ENCODE measurements around the gene FKBP11.
"Not testable (repeated sequence)": the region's sequence is repeated elsewhere in the genome, so short reads cannot be mapped to it uniquely, and the experiment has no call there.

Gene FKBP11

DNA sequence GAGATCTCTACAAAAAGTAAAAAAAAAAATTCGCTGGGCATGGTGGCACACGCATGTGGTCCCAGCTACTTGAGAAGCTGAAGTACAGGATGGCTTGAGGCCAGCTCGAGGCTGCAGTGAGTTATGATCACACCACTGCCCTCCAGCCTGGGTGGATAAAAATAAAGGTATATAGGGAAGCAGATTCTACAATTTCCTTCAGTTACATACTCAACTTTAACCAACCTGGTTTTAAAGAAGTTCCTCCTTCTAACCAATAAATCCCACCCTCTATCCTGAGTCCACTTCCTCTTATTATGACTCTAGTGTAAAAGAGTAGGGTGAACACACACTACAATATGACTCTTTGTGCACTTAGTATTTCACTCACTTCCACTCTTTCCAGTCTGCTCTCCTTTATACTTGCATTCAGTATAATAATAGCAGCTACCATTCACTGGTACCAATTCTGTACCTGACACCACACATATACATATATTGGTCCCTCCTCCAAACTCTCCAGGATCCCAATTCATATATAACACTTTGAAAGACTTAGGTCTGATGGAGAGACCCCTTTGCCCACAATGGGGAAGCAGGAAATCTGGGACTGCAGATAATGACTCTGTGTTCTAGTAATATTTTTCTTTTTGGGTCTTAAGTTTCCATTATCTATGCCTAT is 29.7 kb upstream of the FKBP11 start:
- DNase-seq = no peak

DNA sequence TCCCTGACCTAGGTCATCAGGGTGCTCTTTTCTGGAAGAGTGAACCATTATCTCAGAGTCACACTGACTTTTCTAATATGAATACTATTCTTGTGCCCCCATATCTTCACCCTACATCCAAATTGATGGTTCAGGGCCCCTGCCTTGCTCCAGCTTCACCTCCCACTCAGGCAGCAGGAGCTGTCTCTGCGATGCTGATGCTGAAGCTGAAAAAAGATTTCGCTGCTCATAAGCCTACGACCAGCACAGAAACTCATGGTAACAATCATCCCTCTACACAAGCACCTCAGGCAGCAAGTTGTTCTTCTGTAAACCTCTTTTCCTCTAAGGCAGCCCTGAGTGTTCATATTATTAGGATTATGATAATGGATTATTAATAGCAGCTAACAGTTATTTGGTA is 28.8 kb upstream of the FKBP11 start:
- DNase-seq = no peak

DNA sequence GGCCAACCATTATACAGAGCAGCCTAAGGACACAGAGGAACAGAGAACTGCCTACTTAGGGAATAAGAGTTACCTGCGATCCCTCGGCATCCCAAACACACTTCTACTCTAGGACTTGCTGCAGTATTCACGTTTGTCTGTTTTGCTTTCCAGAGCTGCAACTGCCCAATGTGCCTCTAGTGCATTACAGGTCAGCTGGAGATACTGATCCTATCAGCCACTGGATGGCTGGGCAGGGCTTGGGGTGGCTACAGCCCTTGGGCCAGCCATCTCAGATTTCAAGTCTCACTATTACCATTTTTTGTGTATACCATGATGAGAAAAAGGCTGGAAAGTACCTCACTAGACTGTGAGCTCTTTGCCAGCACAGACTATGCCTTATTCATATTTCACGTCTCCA is 27.4 kb upstream of the FKBP11 start:
- DNase-seq = no peak

DNA sequence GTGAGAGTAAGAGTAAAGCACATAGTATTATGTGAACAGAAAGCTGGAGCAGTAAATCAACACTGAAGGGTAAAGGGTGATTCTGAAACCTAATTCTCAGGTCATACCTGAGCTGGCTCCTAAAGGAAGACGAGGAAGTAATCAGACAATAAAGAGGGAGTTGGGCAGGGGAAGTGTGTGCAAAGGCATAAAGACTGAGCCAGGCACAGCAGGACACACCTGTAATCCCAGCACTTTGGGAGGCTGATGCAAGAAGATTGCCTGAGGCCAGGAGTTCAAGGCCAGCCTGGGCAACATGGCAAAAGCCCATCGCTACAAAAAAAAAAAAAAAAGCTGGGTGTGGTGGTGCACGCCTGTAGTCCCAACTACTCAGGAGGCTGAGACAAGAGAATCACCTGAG is 22.4 kb upstream of the FKBP11 start:
- no peak for DNase-seq

DNA sequence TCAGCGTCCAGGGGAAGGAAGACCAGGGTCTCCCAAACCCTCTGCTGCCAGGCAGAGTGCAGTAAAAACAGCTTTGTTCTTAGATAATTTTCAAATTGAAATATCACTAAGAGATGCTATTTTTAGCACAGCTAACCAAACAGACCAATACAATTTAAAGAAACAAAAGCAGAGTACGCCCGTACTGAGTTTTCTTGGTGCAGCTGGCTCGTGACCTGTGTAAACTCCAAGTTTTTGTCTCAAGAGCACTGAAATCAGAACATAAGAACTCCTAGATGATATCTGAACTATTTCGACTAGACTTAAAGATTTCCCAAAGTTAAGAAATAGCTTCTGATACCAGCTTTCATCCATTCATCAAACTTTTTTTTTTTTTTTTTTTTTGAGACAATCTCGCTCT is 21.7 kb upstream of the FKBP11 start:
- no peak for DNase-seq

GRCh38 chr12:48946205-48946604 is 20.9 kb upstream of the FKBP11 start:
- no peak for DNase-seq

GRCh38 chr12:48943221-48943620 is 17.9 kb upstream of the FKBP11 start:
- DNase-seq = no peak

GRCh38 chr12:48940181-48940580 is 14.9 kb upstream of the FKBP11 start:
- DNase-seq = no peak

DNA sequence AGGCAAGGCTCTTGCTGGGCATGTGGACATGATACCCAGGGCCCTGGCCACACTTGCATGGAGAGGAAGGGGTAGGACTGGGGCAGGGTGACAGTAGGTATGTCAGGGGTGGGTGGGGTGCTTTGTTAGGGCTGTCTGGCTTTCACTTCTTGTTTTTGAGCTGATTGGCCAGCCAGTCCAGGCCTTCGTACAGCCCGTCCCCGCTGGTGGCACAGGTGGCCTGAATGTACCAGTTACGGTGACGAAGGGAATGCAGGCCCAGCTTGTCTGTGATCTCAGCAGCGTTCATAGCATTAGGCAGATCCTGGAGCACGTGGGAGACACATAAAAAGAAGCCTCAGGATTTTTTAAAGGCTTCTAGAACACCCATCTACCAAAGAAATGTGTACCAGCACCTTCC is 13.5 kb upstream of the FKBP11 start:
- DNase-seq = no peak

GRCh38 chr12:48937170-48937569 is 11.9 kb upstream of the FKBP11 start:
- no peak for DNase-seq

DNA sequence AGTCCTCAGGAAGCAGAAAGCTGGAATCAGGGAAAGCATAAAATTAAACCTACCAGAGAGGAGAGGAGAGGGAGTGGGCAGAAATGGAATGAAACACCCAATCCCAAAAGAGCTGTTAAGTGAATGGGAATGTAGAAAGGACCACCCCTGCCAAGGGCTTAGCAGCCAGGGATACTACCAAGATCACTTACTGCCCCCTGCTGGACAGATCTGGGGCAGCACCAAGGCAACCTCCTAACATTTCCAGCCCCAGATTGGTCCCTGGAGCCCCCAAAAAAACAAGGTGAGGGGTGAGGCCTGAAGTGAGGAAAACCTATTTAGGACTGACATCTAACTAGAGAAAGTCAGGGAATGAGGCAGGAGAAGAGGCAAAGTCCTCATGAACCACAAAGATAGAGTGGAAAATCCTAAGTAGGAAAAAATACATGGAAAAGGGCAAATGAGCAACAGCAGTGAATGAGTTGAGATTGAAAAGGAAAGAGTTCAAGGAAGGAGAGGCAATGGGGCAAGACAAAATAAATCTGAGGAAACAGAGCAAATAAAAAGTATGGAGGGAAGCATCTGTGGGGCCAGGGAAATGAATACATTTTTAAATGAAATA is 11.2 kb upstream of the FKBP11 start:
- peak; percentile 12 for DNase-seq

- no peak for DNase-seq
These were observed 9.0 kb upstream of the FKBP11 start for GRCh38 chr12:48934312-48934706.

DNA sequence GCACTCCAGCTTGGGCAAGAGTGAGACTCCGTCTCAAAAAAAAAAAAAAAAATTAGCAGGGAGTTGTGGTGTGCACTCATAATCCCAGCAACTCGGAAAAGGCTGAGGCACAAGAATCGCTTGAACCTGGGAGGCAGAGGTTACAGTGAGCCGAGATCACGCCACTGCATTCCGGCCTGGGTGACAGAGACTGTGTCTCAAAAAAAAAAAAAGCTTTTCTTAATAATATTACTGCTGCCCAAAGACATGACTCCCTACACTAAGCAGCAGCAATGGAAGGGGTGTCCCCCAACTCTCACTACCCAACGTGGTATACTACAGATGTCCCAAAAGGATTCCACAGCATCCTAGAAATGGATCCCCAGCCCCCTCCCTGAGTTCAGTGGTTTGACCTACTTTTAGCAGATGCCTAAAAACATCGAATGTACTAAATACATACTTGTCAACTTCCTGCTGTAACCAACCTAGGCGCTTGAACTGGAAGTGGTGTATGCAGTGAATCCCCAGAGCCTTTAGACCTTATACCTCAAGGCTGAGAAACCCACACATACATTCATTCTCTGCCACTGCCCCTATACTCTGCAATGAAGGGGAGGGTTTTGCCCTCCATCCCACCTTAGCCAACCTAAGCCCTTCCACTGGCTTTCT is 8.5 kb upstream of the FKBP11 start:
- DNase-seq = no peak

DNA sequence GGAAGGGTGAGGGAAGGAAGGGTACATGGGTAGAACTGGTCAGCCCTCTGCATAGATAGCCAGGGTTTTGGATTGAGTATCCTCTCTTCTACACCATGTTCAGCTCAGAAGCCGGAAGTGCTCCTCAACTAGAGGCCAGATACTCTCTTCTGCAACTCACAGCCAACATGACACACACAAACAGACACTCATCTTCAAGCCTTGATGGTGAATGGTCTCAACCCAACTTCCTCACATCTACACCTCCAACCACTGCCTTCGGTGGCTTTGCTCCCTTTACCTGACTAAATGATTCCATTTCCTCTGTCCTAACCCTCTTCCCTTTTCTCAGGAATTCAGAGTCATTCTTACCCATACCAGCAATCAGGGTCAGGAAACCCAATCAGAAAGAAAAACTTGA is 7.6 kb upstream of the FKBP11 start:
- DNase-seq = no peak

- DNase-seq = no peak
These were observed 5.2 kb upstream of the FKBP11 start for GRCh38 chr12:48930475-48930874.

- DNase-seq = no peak
These were observed 4.3 kb upstream of the FKBP11 start for GRCh38 chr12:48929551-48929950.

- DNase-seq = no peak
These were observed 2.0 kb upstream of the FKBP11 start for GRCh38 chr12:48927261-48927660.

DNA sequence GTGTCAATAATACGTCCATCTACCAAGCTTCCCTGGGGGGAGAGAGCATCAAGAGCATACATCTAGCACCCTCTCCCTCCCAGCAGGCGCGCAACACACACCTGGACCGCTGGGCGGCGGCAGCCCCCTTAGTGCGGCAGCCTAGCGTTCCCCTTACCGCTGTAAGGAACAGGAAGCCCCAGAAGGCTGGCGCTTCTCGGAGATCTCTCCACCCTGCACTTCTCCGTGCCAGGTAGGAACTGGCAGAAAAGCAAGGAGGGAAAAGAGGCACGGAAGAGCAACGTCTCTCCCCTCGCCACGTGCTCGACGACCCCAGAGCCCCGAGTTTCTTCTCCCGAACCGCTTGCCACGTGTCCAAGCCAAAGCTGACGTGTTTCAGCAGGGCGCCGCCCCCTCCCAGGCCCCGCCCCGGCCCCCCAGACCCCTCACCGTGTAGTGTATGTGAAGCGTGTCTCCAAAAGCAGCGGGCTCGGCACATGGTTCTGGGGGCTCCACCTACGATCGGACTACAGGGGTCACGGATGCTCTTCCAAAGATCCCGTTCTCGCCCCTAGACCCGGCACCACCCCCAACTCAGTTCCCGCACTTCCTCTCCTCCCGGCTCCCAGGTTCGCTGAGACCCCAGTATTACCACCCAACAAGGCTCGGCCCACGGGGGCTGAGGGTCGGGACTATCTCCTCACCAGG is 532 bp downstream of the FKBP11 start:
- no peak for DNase-seq

DNA sequence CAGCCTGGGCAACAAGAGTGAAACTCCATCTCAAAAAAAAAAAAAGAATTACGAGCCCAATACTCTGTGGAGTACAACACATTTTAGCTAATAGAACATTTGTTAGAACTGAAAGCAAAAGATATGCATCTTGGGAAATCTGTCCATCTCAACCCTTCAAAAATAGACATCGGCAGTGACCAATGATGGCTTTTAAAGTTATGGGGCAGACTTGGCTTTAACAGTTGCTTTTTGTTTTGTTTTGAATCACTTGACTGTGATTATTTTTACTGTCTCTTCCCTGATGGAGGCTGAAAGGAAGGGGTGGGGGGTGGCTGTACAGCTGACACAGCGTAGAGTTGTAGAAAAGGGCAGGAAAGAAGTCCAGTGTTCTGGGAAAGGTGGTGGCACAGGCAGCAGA is 2.2 kb downstream of the FKBP11 start:
- no peak for DNase-seq

GRCh38 chr12:48917857-48918537 is 7.3 kb downstream of the FKBP11 start:
- no peak for DNase-seq

GRCh38 chr12:48910196-48910595 is 15.1 kb downstream of the FKBP11 start:
- no peak for DNase-seq

DNA sequence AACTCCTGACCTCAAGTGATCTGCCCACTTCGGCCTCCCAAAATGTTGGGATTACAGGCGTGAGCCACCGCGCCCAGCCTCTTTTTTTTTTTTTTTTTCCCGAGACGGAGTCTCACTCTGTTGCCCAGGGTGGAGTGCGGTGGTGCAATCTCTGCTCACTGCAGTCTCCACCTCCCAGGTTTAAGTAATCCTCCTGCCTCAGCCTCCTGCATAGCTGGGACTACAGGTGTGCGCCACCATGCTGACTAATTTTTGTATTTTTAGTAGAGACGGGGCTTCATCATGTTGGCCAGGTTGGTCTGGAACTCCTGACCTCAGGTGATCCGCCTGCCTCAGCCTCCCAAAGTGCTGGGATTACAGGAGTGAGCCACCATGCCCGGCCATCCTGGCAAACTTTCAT is 15.6 kb downstream of the FKBP11 start:
- DNase-seq = not testable (repeated sequence)

DNA sequence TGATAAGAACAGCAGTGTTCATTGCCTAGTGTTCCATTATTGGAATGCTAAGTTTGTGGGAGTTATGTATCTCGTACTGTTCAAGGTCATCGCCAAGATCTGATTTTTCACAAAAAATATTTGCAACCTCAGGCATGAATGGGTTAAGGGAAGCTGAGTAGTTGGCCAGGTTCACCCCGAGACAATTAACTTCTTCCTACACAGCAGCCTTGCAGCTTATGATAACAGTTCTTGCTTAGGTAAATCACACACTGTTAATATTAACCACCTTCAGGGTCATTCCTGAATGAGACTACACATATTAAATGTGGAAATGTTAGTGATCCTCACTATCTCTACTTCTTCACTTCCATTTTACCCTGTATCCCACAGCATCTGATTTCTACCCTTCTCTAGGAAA is 18.0 kb downstream of the FKBP11 start:
- no peak for DNase-seq

Data from NCI-H2227 treated with DMSO at 0.1 percent for 48 hours (cell line).